ENCODE measurements around the gene COL21A1. TPM values are rescaled to one million over a fixed set of nuclear protein-coding genes. Genes with fewer than 3 reads are reported as not detected.

The COL21A1 gene
- total and polyA plus RNA-seq, 2 of the 13 experiments (the other 11 are each of a cell fraction or from before 2014, with no cell fraction given): 0.13 TPM; not detected in 1

- in situ Hi-C loops (cut with HindIII; ENCODE audit: extremely low pct_ligation_motif_present, low pct_unique_long_range_greater_than_20kb): no loop called here
- TF ChIP-seq, protein P1, sequence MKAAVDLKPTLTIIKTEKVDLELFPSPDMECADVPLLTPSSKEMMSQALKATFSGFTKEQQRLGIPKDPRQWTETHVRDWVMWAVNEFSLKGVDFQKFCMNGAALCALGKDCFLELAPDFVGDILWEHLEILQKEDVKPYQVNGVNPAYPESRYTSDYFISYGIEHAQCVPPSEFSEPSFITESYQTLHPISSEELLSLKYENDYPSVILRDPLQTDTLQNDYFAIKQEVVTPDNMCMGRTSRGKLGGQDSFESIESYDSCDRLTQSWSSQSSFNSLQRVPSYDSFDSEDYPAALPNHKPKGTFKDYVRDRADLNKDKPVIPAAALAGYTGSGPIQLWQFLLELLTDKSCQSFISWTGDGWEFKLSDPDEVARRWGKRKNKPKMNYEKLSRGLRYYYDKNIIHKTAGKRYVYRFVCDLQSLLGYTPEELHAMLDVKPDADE (CRISPR knock-in tag; IDR thresholded peaks at IDR 0.05): no peak
- TF ChIP-seq LCORL (IDR thresholded peaks at IDR 0.05) (no peak), LCORL (CRISPR knock-in tag; IDR thresholded peaks at IDR 0.05) (no peak), TCF12 (IDR thresholded peaks at IDR 0.05) (no peak), TCF12 (CRISPR knock-in tag; IDR thresholded peaks at IDR 0.05) (no peak), ZBTB38 (CRISPR knock-in tag; IDR thresholded peaks at IDR 0.05) (no peak), ZNF235 (CRISPR knock-in tag; IDR thresholded peaks at IDR 0.05; ENCODE audit: borderline replicate concordance) (no peak), CBX1 (IDR thresholded peaks at IDR 0.05; ENCODE audit: low read depth) (no peak), NFE2 (CRISPR knock-in tag; IDR thresholded peaks at IDR 0.05) (no peak), ZFP62 (CRISPR knock-in tag; IDR thresholded peaks at IDR 0.05) (no peak), ZNF333 (CRISPR knock-in tag; IDR thresholded peaks at IDR 0.05; ENCODE audit: borderline replicate concordance) (no peak), AKNA (CRISPR knock-in tag; IDR thresholded peaks at IDR 0.05; ENCODE audit: borderline replicate concordance) (no peak), HBP1 (CRISPR knock-in tag; IDR thresholded peaks at IDR 0.05; ENCODE audit: low read depth) (no peak), MED1 (CRISPR knock-in tag; IDR thresholded peaks at IDR 0.05) (no peak)
- TF ChIP-seq, protein P2, sequence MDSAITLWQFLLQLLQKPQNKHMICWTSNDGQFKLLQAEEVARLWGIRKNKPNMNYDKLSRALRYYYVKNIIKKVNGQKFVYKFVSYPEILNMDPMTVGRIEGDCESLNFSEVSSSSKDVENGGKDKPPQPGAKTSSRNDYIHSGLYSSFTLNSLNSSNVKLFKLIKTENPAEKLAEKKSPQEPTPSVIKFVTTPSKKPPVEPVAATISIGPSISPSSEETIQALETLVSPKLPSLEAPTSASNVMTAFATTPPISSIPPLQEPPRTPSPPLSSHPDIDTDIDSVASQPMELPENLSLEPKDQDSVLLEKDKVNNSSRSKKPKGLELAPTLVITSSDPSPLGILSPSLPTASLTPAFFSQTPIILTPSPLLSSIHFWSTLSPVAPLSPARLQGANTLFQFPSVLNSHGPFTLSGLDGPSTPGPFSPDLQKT (CRISPR knock-in tag; IDR thresholded peaks at IDR 0.05; ENCODE audit: borderline replicate concordance): no peak
- intact Hi-C loops (cut with micrococcal nuclease; ENCODE audit: unreplicated experiment): no loop called here
These were observed 99.6 kb downstream of the COL21A1 start for GRCh38 chr6:56147766-56148165.

More at GRCh38 chr6:56147766-56148165, 99.6 kb downstream of the COL21A1 start:
- no peak overlapping the region for H3K4me2 ChIP-seq (ENCODE audit: low read depth, low read length)
- ChIA-PET CTCF (ENCODE audit: low intra/inter-chr PET ratio, low total read pairs) (no interaction called here), POLR2A (no interaction called here)
- no peaks in the 10 kb centered on the region for H3K4me1 ChIP-seq (ENCODE audit: insufficient read depth, low read length)
- H2AFZ ChIP-seq (ENCODE audit: low read length): no peak overlapping the region
- H3K36me3 ChIP-seq (replicated peaks in 1 of 2; ENCODE audit: control insufficient read depth in 1 of 2, insufficient read depth in 2 of 2, low read length in 2 of 2): no peaks in the 10 kb centered on the region
- H3K27me3 ChIP-seq (ENCODE audit: control insufficient read depth in 1 of 2, insufficient read depth in 2 of 2, low read length in 2 of 2): no peaks in the 10 kb centered on the region
- H3K9me3 ChIP-seq (ENCODE audit: low read length): no peaks in the 10 kb centered on the region
- H4K20me1 ChIP-seq (ENCODE audit: insufficient read depth, low read length): no peaks in the 10 kb centered on the region
- DNase-seq (ENCODE audit: low spot score) (no peak), ATAC-seq (no peak), FAIRE-seq (no peak)
- no peak overlapping the region for H3K4me3 ChIP-seq (replicated peaks in 1 of 3; ENCODE audit: insufficient read depth in 1 of 3, low read depth in 2 of 3, low read length in 3 of 3)
- 5% methylated on average over 2 of the region's 2 CpGs for WGBS (ENCODE audit: low lambda C conversion rate)
- no peak overlapping the region for H3K27ac ChIP-seq (ENCODE audit: extremely low read length, insufficient read depth, low read length)
- no peak overlapping the region for H3K9ac ChIP-seq (ENCODE audit: insufficient read depth, low read depth, low read length)
- no TSS peak for BruUV-seq (replicated peaks)
- no peaks in the 10 kb centered on the region for H3K79me2 ChIP-seq (ENCODE audit: insufficient read depth, low read length)

All from HepG2 (cell line).